G401 (cell line): Measurements from ENCODE around the gene POPDC3. TPM values are rescaled to one million over a fixed set of nuclear protein-coding genes. Genes with fewer than 3 reads are reported as not detected.

Source experiments
- DNase-seq: peaks from one replicate; pipeline ENCODE4 v3.0.0-alpha.2; 2015; ENCODE audit warnings: low spot score
- in situ Hi-C: cut with HindIII; loops from 2 replicates; pipeline ENCODE4 v1.10.0; 2016; ENCODE audit warnings: low sequenced_read_pairs, mixed read lengths
- total RNA-seq: library from RNA; depleted of rRNA; stranded (reverse); fragments of >200 nt; shearing (Covaris generic); gene quantifications from 2 replicates; pipeline ENCODE4 v1.2.3, GENCODE V29; 2014; rRNA removed

POPDC3 gene
- total RNA-seq, 1 experiment from 2014 or later, result 37.8 TPM

DNA sequence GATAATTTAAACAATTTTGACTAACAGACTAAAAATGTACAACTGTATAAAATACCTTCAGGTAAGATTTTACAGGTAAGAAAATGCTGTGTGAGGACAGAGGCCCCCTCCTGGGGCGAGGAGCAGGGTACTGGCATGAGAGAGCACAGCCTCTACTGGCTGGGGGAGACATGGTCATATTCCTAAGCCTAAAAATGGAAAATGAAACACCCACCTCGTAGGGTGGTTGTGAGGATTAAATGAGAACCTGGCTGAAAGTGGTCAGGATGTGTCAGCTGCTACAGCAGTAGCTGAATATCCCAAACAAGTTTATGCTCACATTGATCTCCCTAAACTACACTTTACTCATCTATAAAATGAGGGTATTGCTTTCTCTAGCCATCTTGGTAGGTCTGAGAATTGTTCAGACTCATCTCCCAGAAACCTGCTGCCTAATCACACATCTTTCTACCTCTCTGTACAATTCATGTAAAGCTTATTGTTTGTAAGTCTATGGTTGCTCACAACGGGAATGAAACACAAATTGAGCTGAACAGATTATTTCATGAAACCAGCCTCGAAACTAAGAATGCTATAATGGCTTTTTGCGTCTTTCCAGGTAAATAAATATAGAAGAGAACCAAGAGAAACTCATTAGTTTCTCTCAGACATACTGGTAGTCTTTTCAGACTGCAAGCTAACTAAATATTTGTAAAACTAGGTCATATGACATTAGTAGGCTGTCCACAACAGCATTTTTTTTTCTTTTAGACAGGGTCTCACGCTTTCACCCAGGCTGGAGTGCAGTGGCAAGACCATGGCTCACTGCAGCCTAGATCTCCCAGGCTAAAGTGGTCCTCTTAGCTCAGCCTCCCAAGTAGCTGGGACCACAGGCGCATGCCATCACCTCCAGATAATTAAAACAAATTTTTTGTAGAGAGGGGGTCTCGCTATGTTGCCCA, 69.6 kb downstream of the POPDC3 start:
- no peak for DNase-seq
- in situ Hi-C loops, result no loop called here

DNA sequence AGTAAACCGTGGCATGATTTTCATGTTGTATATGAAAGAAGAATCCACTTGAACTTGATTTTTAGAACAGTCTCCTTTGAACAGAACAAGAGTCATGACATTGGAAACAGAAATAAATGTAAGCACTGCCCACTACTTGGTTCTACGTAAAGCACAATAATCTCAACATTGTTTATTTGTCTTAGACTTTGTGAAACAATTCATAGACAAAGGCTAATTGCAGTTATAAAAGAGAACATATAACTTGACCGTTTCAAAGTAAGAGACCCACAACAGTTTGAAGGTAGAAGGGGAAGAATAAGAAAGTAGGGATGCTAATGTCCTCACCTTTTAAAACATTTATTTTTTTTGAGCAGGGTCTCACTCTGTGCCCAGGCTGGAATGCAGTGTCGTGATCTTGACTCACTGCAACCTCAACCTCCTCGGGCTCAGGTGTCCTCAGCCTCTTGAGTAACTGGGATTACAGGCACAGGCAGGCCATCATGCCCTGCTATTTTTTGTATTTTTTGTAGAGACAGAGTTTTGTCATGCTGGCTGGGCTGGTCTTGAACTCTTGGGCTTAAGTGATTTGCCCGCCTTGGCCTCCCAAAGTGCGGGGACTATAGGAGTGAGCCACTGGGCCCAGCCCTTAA, 71.1 kb downstream of the POPDC3 start:
- in situ Hi-C loops, result no loop called here
- DNase-seq, result no peak

Other genes with a start within 250 kb of the POPDC3 start
- 62.0 and 84.7 TPM in 2 replicates for gene LIN28B, start 222.9 kb downstream of the POPDC3 start, total RNA-seq
- 74.3 and 91.5 TPM in 2 replicates for gene PREP, start 223.1 kb upstream of the POPDC3 start, total RNA-seq